ENCODE data around the gene MERTK. TPM values are rescaled to one million over a fixed set of nuclear protein-coding genes. Genes with fewer than 3 reads are reported as not detected.

MERTK gene
- polyA plus RNA-seq, 1 experiment, result 0.07 TPM

DNA sequence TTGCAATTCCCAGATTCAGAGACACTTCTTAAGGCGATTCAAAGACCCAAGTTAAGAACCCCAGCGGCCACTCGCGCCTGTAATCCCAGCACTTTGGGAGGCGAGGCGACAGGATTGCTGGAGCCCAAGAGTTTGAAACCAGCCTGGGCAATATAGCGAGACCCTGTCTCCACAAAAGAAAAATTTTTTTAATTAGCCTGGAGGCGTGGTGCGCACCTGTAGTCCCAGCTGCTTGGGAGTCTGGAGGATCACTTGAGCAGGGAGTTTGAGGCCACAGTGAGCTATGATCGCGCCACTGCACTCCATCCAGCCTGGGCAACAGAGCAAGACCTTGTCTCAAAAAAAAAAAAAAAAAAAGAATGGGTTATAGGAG, 13.8 kb upstream of the MERTK start:
- ChIA-PET POLR2A (no interaction called here), CTCF (interaction anchor here (1.1 to 2.3 kb wide), 2 partner anchors 14 to 165 kb away, joined by 3 to 7 read pairs; partner anchors contain the start of gene MERTK)
- TF ChIP-seq, protein P1, sequence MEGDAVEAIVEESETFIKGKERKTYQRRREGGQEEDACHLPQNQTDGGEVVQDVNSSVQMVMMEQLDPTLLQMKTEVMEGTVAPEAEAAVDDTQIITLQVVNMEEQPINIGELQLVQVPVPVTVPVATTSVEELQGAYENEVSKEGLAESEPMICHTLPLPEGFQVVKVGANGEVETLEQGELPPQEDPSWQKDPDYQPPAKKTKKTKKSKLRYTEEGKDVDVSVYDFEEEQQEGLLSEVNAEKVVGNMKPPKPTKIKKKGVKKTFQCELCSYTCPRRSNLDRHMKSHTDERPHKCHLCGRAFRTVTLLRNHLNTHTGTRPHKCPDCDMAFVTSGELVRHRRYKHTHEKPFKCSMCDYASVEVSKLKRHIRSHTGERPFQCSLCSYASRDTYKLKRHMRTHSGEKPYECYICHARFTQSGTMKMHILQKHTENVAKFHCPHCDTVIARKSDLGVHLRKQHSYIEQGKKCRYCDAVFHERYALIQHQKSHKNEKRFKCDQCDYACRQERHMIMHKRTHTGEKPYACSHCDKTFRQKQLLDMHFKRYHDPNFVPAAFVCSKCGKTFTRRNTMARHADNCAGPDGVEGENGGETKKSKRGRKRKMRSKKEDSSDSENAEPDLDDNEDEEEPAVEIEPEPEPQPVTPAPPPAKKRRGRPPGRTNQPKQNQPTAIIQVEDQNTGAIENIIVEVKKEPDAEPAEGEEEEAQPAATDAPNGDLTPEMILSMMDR (IDR thresholded peaks at IDR 0.05; ENCODE audit: insufficient read depth, low read depth, low read length), result no peak
- no peaks in the 10 kb centered on the region for H3K36me3 ChIP-seq (ENCODE audit: control insufficient read depth, insufficient read depth, low read length)
- H3K4me3 ChIP-seq (ENCODE audit: low read depth, low read length), result peak overlapping the region; percentile 90
- no peaks in the 10 kb centered on the region for H3K27me3 ChIP-seq (ENCODE audit: control insufficient read depth, insufficient read depth, low read length)
- DNase-seq (ENCODE audit: low read depth), result no peak

DNA sequence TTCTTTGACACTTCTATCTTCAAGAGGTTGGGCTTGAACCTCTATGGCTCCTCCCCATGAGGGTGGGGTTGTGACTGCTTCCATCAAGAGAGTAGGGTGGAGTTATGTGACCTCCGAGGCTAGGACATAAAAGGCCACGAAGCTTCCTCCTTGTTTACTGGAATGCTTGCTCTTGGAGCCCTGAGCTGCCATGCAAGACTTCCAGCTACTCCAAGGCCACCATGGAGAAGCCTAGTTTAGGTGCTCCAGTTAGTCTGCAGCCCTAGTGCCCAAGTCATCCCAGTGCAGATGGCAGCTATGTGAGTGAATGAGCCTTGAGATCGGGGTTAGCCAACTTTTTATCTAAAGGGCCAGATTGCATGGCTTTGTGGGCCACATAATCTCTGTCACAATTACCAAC, 2.4 kb upstream of the MERTK start:
- H3K27me3 ChIP-seq (ENCODE audit: control insufficient read depth, insufficient read depth, low read length), result peaks cover 16% of the 10 kb centered on the region
- ChIA-PET CTCF (interaction anchor here (1.1 to 5.1 kb wide), 3 partner anchors 8 to 154 kb away, joined by 3 to 26 read pairs (median 7); no protein-coding TSS in a partner anchor), POLR2A (no interaction called here)
- H3K36me3 ChIP-seq (ENCODE audit: control insufficient read depth, insufficient read depth, low read length), result no peaks in the 10 kb centered on the region
- H3K4me3 ChIP-seq (ENCODE audit: low read depth, low read length), result no peak overlapping the region
- no peak for DNase-seq (ENCODE audit: low read depth)
- TF ChIP-seq, protein P1 (IDR thresholded peaks at IDR 0.05; ENCODE audit: insufficient read depth, low read depth, low read length), result no peak

DNA sequence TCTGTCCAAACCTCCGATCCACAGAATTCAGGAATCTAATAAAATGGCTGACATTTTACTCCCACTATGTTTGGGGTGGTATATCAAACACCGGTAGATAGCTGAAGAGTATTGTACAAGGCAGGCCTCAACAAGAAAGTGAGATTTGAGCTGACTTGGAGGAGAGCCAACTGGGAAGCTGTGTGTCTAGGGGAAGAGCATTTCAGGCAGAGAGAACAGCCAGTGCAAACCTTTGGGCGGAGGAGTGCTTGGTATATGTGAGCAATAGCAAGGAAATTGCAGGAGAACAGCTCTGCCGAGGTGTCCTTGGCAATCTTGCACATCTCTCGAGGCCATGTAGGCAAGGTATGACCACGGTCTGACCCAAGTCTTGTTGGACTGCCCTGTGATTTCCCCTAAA, 1.8 kb upstream of the MERTK start:
- ChIA-PET CTCF (interaction anchor here (1.5 to 5.1 kb wide), 2 partner anchors 9 to 153 kb away, joined by 7 to 26 read pairs; no protein-coding TSS in a partner anchor), POLR2A (no interaction called here)
- no peak for DNase-seq (ENCODE audit: low read depth)
- Histone ChIP-seq H3K36me3 (ENCODE audit: control insufficient read depth, insufficient read depth, low read length) (no peaks in the 10 kb centered on the region), H3K4me3 (ENCODE audit: low read depth, low read length) (no peak overlapping the region), H3K27me3 (ENCODE audit: control insufficient read depth, insufficient read depth, low read length) (peaks cover 16% of the 10 kb centered on the region)
- TF ChIP-seq, protein P1 (IDR thresholded peaks at IDR 0.05; ENCODE audit: insufficient read depth, low read depth, low read length), result no peak

DNA sequence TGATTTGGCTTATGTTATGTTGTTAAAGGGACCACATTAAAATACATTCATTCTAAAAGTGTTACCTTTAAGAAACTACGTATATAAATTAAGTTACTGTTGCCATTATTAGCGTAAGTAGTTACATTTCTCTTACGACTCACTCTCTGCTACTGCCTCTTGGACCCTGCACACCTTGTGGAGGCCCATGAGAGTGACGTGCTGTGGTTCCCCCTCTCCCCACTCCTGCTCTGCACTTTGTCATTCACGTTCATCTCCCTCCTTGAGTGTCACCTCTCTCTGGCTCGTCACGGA, 830 bp upstream of the MERTK start:
- DNase-seq (ENCODE audit: low read depth), result no peak
- H3K4me3 ChIP-seq (ENCODE audit: low read depth, low read length), result peak overlapping the region; percentile 52
- H3K36me3 ChIP-seq (ENCODE audit: control insufficient read depth, insufficient read depth, low read length), result no peaks in the 10 kb centered on the region
- peaks cover 18% of the 10 kb centered on the region for H3K27me3 ChIP-seq (ENCODE audit: control insufficient read depth, insufficient read depth, low read length)
- POLR2A ChIA-PET, result no interaction called here
- TF ChIP-seq, protein P1 (IDR thresholded peaks at IDR 0.05; ENCODE audit: insufficient read depth, low read depth, low read length), result no peak
- CTCF ChIA-PET, result interaction anchor here (0.7 to 1.7 kb wide), 3 partner anchors 10 to 155 kb away, joined by 6 to 9 read pairs (median 6); no protein-coding TSS in a partner anchor

DNA sequence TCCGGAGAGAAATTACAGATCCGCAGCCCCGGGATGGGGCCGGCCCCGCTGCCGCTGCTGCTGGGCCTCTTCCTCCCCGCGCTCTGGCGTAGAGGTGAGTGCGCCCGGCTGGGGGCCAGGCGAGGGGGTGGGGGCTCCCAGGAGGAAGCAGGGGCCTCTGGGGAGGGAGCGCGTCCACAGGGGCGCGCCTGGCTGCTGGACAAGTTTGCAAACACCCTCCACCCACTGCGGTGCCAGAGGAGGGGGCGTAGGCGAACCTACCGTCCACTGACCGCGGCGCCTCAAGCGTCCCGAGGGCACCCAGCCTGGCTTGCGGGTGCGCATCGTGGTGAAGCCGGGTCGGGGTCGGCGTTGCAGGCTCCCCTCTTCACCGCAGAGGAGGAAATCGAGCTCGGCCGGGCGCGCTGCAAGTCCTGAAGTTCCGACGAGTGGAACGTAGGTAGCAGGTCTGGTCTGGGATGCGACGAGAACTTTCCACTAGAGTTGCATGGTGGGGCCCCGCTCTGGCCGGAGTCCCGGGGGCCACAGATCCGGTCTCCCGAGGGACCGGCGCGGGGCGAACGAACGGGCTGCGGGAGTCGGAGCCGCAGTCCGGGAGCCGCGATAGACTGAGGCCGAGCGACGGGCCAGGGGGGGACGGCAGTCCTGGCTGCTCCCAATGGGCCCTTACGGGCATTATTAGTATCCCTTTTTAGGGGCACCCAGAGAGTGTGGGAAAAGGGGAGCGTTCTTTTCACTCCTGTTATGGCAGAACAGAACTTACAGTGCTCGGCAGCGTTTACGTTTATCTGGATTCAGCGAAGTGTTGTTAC, 502 bp downstream of the MERTK start:
- CTCF ChIA-PET, result interaction anchor here (0.6 to 1.7 kb wide), 4 partner anchors 10 to 148 kb away, joined by 3 to 9 read pairs (median 4); partner anchors contain the start of gene ANAPC1
- peaks cover 20% of the 10 kb centered on the region for H3K27me3 ChIP-seq (ENCODE audit: control insufficient read depth, insufficient read depth, low read length)

More for the DNA sequence above, 502 bp downstream of the MERTK start:
- TF ChIP-seq, protein P1 (IDR thresholded peaks at IDR 0.05; ENCODE audit: insufficient read depth, low read depth, low read length), result no peak
- DNase-seq (ENCODE audit: low read depth), result no peak
- Histone ChIP-seq H3K4me3 (ENCODE audit: low read depth, low read length) (peak overlapping the region; percentile 52), H3K36me3 (ENCODE audit: control insufficient read depth, insufficient read depth, low read length) (no peaks in the 10 kb centered on the region)
- POLR2A ChIA-PET, result no interaction called here

All from BJ (cell line).